ENCODE data around the gene LRIF1.

LRIF1 gene

DNA sequence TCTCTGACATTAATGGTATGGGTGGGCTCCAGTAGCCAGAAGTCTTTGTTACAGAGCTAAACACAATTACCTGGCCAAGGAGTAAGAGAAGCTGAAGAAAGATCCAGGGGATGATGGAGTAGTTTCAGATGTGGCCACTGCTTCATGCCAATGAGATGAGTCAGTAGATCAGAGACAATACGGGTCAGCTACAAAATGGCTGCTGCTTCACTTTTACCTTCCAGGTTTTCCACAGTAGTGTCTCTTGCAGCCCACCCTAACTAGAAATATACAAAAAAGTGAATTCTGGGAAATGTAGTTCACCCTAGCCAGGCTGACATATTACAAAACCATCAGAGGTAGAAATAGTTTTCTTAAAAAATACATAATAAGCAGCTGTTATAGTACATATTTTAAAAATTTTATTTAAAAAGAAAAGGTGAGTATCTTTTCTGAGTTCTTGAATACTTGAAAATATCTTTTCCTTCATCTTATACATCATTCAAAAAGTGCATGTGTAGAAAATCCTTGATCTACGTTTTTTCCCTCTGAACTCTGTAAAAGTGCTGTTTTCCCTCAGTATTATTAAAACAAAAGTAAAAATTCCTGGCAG is 36.1 kb downstream of the LRIF1 start:
- H3K27ac ChIP-seq (replicated peaks) = no peak overlapping the region
- DNase-seq (ENCODE audit: low read depth in 1 of 2, low spot score in 1 of 2) = no peak

DNA sequence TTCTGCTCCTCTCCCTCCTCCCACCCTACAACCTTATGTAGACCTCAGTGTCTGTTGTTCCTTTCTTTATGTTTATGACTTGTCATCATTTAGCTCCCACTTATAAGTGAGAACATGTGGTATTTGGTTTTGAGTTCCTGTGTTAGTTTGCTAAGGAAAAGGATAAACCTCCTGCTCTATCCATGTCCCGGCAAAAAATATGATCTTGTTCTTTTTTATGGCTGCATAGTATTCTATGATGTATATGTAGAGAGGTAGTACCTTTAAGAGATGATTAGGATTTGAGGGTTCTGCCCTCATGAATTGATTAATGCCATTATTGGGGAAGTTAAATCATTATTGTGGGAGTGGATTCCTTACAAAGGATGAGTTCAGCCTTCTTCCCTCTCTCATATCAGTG is 41.8 kb downstream of the LRIF1 start:
- Histone ChIP-seq H3K4me3 (replicated peaks; ENCODE audit: insufficient read depth, low read length) (no peak overlapping the region), H3K27me3 (ENCODE audit: insufficient read depth, poor library complexity, severe bottlenecking) (no peaks in the 10 kb centered on the region), H3K27ac (replicated peaks) (no peak overlapping the region)
- DNase-seq (ENCODE audit: low read depth in 1 of 2, low spot score in 1 of 2) = no peak
- TF ChIP-seq GABPA (IDR thresholded peaks at IDR 0.05; ENCODE audit: low read depth) (no peak), SPI1 (IDR thresholded peaks at IDR 0.05; ENCODE audit: borderline replicate concordance, low read depth) (no peak), POLR2AphosphoS5 (IDR thresholded peaks at IDR 0.05; ENCODE audit: low read depth) (no peak)
- TF ChIP-seq, protein P1, sequence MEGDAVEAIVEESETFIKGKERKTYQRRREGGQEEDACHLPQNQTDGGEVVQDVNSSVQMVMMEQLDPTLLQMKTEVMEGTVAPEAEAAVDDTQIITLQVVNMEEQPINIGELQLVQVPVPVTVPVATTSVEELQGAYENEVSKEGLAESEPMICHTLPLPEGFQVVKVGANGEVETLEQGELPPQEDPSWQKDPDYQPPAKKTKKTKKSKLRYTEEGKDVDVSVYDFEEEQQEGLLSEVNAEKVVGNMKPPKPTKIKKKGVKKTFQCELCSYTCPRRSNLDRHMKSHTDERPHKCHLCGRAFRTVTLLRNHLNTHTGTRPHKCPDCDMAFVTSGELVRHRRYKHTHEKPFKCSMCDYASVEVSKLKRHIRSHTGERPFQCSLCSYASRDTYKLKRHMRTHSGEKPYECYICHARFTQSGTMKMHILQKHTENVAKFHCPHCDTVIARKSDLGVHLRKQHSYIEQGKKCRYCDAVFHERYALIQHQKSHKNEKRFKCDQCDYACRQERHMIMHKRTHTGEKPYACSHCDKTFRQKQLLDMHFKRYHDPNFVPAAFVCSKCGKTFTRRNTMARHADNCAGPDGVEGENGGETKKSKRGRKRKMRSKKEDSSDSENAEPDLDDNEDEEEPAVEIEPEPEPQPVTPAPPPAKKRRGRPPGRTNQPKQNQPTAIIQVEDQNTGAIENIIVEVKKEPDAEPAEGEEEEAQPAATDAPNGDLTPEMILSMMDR (IDR thresholded peaks at IDR 0.05; ENCODE audit: insufficient read depth, low read length) = no peak
- TF ChIP-seq, protein P2, sequence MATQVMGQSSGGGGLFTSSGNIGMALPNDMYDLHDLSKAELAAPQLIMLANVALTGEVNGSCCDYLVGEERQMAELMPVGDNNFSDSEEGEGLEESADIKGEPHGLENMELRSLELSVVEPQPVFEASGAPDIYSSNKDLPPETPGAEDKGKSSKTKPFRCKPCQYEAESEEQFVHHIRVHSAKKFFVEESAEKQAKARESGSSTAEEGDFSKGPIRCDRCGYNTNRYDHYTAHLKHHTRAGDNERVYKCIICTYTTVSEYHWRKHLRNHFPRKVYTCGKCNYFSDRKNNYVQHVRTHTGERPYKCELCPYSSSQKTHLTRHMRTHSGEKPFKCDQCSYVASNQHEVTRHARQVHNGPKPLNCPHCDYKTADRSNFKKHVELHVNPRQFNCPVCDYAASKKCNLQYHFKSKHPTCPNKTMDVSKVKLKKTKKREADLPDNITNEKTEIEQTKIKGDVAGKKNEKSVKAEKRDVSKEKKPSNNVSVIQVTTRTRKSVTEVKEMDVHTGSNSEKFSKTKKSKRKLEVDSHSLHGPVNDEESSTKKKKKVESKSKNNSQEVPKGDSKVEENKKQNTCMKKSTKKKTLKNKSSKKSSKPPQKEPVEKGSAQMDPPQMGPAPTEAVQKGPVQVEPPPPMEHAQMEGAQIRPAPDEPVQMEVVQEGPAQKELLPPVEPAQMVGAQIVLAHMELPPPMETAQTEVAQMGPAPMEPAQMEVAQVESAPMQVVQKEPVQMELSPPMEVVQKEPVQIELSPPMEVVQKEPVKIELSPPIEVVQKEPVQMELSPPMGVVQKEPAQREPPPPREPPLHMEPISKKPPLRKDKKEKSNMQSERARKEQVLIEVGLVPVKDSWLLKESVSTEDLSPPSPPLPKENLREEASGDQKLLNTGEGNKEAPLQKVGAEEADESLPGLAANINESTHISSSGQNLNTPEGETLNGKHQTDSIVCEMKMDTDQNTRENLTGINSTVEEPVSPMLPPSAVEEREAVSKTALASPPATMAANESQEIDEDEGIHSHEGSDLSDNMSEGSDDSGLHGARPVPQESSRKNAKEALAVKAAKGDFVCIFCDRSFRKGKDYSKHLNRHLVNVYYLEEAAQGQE (IDR thresholded peaks at IDR 0.05; ENCODE audit: insufficient replicate concordance, low read depth) = no peak

More for the DNA sequence above, 36.1 kb downstream of the LRIF1 start:
- Histone ChIP-seq H3K4me3 (replicated peaks; ENCODE audit: insufficient read depth, low read length) (no peak overlapping the region), H3K27me3 (ENCODE audit: insufficient read depth, poor library complexity, severe bottlenecking) (no peaks in the 10 kb centered on the region)
- TF ChIP-seq GABPA (IDR thresholded peaks at IDR 0.05; ENCODE audit: low read depth) (no peak), POLR2AphosphoS5 (IDR thresholded peaks at IDR 0.05; ENCODE audit: low read depth) (no peak), SPI1 (IDR thresholded peaks at IDR 0.05; ENCODE audit: borderline replicate concordance, low read depth) (no peak)
- TF ChIP-seq, protein P1 (IDR thresholded peaks at IDR 0.05; ENCODE audit: insufficient read depth, low read length) = no peak
- TF ChIP-seq, protein P2 (IDR thresholded peaks at IDR 0.05; ENCODE audit: insufficient replicate concordance, low read depth) = no peak

DNA sequence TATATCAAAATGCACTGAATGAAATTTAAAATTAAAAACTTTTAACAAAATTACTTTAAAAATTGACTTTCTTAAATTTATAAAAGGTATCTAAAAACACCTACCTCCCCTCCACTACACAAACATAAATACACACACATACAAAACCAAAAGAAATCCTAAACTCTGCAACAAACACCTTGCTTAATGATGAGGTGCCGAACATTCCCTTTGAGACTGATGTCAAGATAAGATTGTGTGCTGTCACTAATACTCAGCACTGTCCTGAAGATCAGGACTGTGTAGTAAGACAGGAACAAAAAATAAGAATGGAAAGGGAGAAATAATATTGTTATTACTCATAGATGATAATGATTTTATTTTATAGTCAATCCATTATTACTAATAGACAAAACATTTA is 45.7 kb downstream of the LRIF1 start:
- H3K27me3 ChIP-seq (ENCODE audit: insufficient read depth, poor library complexity, severe bottlenecking) = no peaks in the 10 kb centered on the region
- TF ChIP-seq POLR2AphosphoS5 (IDR thresholded peaks at IDR 0.05; ENCODE audit: low read depth) (no peak), SPI1 (IDR thresholded peaks at IDR 0.05; ENCODE audit: borderline replicate concordance, low read depth) (no peak), GABPA (IDR thresholded peaks at IDR 0.05; ENCODE audit: low read depth) (no peak)
- TF ChIP-seq, protein P2 (IDR thresholded peaks at IDR 0.05; ENCODE audit: insufficient replicate concordance, low read depth) = no peak
- TF ChIP-seq, protein P1 (IDR thresholded peaks at IDR 0.05; ENCODE audit: insufficient read depth, low read length) = no peak
- no peak overlapping the region for H3K27ac ChIP-seq (replicated peaks)
- no peak overlapping the region for H3K4me3 ChIP-seq (replicated peaks; ENCODE audit: insufficient read depth, low read length)
- DNase-seq (ENCODE audit: low read depth in 1 of 2, low spot score in 1 of 2) = no peak
